Astrocyte of the hippocampus (primary cell): ENCODE measurements around the gene SMCHD1.
A peak's percentile ranks its signal among the peaks of the same experiment; 100 is the strongest.
"Not testable (repeated sequence)": the region's sequence is repeated elsewhere in the genome, so short reads cannot be mapped to it uniquely, and the experiment has no call there.

Experiments
- DNase-seq: peaks from one replicate; pipeline ENCODE4 v3.0.0; 2011; ENCODE audit warnings: low read depth, low spot score

SMCHD1 gene

GRCh38 chr18:2657788-2658458 lies 2.4 kb downstream of the SMCHD1 start:
- DNase-seq = peak; percentile 69

DNA sequence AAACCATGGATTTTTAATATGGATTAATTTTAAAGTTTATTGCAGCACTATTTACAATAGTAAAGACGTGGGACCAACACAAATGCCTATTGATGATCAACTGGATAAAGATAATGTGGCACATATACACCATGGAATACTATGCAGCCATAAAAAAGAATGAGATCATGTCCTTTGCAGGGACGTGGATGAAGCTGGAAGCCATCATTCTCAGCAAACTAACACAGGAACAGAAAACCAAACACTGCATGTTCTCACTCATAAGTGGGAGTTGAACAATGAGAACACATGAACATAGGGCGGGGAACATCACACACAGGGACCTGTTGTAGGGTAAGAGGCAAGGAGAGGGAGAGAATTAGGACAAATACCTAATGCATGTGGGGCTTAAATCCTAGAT lies 5.3 kb downstream of the SMCHD1 start:
- DNase-seq = not testable (repeated sequence)

GRCh38 chr18:2662288-2662687 lies 6.8 kb downstream of the SMCHD1 start:
- not testable (repeated sequence) for DNase-seq

- DNase-seq = no peak
Measured at GRCh38 chr18:2662990-2663389, 7.5 kb downstream of the SMCHD1 start.

DNA sequence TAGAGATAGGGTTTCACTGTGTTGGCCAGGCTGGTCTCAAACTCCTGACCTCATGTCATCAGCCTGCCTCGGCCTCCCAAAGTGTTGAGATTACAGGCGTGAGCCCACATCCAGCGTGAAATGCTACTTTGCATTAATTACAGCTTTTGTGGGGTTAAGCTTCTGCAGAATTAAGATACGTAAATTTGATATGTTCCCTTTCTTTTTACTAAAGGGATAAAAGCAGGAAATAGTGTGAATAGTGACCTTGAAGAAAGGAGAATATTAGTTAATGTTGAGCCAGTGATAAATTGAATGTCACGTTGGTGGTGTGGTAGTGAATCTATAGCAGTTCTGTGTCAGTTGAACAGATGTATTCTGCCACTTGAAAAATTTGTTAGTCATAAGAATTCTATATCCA lies 16.9 kb downstream of the SMCHD1 start:
- DNase-seq = no peak

DNA sequence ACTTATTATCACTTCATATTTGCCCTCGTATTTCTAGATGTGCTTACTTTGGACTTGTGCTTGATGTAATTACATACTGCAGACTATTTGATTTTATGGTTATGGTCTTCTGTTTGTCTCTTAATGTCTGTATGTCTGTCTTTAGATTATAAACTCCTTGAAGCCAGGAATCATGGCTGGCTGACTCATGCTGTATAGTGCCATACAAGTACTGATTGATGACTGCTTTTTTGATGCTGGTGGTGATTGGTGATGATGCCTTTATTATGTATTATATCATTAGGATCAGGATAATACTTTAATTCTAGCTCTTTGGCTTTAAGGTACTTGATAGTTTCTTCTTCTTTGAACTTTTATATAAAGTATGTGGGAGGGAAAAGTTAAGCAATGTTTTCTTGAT lies 17.3 kb downstream of the SMCHD1 start:
- no peak for DNase-seq

DNA sequence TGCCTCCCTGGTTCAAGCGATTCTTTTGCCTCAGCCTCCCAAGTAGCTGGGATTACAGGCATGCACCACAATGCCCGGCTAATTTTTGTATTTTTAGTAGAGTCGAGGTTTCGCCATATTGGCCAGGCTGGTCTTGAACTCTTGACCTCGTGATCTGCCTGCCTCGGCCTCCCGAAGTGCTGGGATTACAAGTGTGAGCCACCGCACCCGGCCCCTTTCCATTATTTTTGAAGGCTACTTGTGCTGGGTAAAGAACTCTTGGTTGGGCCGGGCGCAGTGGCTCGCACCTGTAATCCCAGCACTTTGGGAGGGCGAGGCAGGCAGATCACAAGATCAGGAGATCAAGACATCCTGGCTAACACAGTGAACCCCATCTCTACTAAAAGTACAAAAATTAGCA lies 23.4 kb downstream of the SMCHD1 start:
- DNase-seq = not testable (repeated sequence)

- no peak for DNase-seq
Measured at GRCh38 chr18:2680216-2680792, 24.8 kb downstream of the SMCHD1 start.

DNA sequence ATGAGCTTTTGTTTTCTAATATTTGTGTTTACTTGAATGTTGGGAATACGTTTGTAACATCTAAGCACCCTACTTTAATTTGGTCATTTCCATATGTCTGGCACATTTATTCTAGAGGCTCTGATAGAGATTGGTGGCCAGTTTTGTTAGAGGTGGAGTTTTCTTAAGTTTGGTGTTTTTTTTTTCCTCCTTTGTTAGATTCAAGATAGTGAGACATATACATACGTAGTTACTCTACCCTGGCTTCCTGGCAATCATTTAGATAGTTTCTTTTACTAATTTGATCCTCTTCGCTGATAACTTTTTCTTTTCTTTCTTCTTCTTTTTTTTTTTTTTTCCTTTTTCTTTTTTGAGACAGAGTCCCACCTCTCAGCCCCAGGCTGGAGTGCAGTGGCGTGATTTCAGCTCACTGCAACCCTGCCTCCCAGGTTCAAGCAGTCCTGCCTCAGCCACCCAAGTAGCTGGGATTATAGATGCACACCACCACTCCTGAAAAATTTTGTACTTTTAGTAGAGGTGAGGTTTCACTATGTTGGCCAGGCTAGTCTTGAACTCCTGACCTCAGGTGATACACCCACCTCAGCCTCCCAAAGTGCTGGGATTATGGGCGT lies 26.6 kb downstream of the SMCHD1 start:
- DNase-seq = no peak

DNA sequence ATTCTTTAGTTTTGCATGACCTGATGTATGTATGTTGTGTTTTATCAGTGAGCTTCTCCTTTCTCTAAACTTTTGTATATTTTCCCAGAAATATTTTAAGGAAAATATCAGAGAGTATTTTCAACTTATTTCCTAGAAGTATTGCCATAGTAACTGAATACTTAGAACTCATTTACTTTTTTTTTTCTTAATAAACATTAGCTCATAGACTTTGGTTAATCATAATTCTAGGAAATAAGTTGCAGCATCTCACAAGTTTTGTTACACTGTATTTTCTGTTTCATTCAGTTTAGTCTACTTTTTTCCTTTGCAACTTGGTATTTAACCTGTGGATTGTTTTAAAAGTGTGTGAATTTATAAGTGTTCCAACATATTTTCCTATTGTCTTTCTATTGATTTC lies 27.5 kb downstream of the SMCHD1 start:
- DNase-seq = no peak

DNA sequence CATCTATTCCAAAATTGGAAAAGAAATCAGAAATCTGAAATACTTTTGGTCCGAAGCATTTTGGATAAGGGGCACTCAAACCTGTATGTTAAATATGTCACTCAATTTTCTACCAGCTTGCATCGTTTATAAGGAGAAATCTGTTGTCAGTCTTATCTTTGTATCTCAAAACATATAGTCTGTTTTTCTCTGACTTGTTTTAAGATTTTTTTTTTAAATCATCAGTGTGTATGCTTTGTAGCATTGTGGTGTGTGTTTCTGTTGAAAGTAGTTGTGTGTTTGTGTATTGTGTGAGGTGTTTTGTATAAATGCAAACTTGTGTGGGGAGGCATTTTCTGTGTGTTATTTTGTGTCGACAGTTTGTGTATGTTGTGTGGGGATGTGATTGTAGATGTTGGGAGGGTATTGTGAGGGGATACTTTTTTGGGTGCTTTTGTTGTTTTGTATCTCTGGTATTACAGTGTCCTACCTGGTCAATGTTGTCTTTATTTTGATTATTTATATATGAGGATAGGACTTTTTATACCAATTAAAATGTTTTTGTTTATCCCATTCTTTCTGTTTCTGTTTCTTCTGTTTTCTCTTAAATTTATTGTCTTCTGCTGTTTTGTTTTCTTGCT lies 30.9 kb downstream of the SMCHD1 start:
- no peak for DNase-seq

DNA sequence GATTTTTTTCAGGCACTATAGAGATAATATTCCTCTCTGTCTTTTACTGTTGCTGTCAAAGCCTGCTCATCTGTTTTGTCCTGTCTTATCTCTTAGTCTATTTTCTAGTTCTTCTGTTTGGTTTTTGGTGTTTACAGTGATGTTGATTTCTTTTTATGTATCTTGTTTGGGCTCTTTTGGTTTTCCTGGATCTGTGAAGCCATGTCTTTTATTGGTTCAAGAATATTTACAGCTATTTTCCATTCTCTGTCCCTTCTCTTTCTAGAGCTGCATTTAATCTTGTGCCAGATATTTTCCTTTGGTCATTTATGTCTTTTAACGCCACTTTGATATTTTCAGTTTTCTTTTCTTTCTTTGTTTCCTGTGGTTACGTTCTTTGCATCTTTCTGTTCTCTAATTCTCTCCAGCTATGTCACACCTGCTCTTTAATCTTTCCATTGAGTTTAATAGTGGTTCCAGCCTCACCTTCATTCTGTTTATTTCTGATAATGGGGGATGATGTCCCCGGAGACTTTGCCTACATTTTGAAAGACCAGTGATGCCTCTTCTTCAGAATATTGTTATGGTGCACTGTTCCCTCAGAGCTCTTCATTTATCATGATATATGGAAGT lies 32.0 kb downstream of the SMCHD1 start:
- DNase-seq = no peak

DNA sequence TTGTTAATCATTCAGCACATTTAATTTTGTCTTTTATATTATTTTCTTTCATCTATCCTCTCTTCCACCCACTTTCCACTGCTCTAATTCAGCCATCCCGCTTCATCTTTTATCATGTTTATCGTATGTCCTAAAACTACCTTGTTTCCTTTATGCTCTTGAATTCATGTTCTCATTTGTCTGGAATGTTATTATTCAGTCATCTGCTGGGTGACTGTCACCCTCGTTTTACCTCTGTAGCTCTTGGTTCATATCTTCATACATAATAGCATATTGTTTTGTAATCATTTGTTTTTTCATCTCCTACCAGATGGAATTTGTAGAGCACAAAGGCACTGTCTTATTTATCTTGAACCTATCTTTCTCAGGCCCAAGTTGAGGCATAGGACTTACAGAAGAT lies 37.0 kb downstream of the SMCHD1 start:
- peak; percentile 10 for DNase-seq

GRCh38 chr18:2697184-2697583 lies 41.7 kb downstream of the SMCHD1 start:
- no peak for DNase-seq

GRCh38 chr18:2699001-2699400 lies 43.5 kb downstream of the SMCHD1 start:
- no peak for DNase-seq

DNA sequence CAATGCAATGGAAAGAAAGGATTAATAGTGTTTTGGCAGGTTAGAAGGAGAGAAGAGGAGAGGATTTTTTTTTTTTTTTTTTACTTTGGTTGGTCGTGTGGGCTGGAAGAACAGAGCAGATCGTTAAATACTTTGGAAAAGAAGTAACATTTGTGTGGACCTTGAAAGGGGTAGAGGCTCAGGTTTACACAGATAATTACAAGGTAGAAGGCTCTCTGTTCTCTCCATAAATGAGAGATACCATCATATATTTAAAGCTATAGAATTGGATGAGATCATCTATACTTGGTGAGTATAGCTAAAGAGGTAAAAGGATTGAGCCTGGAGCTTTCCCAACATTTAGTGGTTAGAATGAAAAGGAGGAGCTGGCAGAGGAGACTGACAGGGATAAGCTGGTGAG lies 49.0 kb downstream of the SMCHD1 start:
- DNase-seq = no peak

DNA sequence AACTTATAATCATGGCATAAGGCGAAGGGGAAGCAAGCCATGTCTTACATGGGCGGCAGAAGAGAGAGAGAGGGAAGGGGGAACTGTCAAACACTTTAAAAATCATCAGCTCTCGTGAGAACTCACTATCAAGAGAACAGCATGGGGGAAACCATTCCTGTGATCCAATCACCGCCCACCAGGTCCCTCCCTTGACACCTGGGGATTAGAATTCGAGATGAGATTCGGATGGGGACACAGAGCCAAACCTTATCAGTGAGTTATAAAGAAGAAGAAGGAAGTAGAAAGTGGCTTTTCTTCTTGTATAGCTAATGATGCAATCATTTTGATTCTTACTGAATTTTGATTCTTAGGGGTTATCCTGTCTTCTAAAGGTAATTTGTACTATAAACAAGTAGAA lies 51.4 kb downstream of the SMCHD1 start:
- DNase-seq = no peak

DNA sequence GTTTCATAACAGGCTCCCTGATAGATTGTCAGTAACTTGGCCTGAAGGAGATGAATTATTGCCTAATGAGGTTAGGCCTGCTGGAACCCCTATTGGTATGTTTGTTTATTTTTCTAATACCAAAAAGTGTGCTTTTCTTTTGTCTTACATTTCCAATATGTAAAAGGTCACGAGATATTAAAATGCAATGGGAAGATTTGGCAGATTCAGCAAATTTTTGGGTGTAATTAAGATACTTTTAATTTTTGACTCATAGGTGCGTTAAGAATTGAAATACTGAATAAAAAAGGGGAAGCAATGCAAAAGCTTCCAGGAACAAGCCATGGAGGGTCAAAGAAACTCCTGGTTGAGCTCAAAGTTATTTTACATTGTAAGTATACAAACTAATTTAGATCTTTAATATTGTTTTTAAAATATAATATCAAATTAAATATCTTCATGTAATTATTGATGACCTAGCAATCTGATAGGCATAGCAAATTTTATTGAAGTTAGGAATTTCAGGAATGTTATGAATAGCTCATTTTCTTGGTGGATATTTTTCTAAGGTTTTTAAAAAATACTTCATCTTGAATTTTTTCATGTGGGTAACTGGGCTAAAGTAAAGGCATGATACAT lies 52.1 kb downstream of the SMCHD1 start:
- DNase-seq = no peak

- DNase-seq = no peak
Measured at GRCh38 chr18:2709316-2709715, 53.8 kb downstream of the SMCHD1 start.

GRCh38 chr18:2714140-2714539 lies 58.6 kb downstream of the SMCHD1 start:
- DNase-seq = no peak

DNA sequence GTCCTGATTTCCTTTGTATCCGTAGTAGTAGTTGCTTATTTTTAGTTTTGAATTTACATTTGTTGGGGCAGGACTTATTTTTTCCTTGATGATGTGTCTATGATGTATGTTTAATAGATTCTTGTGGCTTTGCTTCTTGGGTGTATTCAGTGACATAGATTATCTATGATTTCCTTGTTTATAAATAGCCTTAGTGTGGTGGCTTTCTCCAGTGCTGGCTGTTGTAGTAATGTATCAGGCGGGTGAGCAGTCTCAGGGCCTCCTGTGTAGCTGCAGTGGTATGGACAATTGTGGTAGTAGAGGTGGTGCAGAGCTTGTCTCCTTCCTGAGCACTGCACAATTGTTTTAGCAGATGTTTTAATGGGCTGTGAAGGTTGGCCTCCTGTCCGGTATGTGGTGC lies 60.5 kb downstream of the SMCHD1 start:
- no peak for DNase-seq
